SKM-1 treated with dmso at 0.1 percent for 144 hours (cell line): Measurements from ENCODE around the gene SMIM35.

Experiments used
- DNase-seq: peaks from one replicate; lab custom pipeline; 2025; ENCODE audit not compliant: unreplicated experiment; lab: John Stamatoyannopoulos, UW

Gene SMIM35

DNA sequence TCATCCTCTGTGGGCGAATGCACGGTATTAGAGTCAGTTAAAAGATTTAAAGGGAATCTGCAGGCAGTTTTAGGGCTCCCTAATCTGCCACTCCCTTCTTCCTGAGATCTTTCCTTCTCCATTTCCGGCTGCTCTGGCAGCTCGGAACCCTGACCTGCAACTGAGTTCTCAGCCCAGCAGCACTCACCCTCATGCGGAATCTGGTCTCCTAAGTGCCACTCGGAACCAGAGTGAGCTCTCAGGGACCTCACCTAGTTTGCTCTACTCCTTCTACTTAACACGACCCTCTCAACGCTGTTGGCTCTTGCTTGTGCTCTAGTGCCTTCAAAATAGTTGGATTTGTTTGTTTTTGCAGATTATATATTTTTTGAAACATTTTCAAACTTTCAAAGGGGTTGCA is 119.9 kb downstream of the SMIM35 start:
- no peak for DNase-seq

DNA sequence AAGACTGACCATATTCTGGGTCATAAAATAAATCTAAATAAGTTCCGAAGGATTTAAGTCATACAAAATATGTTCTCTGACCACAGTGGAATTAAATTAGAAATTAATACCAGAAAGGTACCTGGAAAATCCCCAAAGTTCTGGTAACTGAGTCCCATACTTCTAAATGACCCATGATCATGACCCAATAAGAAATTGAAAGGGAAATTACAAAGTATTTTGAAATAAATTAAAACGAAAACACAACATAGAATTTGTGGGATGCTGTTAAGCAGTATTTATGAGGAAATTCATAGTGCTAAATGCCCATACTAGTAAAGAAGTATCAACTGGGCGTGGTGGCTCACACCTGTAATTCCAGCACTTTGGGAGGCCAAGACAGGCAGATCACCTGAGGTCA is 123.9 kb downstream of the SMIM35 start:
- DNase-seq = no peak

DNA sequence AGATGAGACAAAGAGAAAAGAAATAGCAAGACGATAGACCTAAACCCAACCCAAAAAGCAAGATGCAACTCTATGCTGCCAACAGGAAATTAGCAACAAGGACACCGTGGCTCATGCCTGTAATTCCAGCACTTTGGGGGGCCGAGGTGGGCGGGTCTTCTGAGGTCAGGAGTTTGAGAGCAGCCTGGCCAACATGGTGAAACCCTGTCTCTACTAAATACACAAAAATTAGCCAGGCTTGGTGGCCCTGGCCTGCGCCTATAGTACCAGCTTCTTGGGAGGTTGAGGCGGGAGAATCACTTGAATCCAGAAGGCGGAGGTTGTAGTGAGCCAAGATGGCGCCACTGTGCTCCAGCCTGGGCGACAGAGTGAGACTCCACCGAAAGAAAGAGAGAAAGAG is 124.9 kb downstream of the SMIM35 start:
- DNase-seq = no peak

DNA sequence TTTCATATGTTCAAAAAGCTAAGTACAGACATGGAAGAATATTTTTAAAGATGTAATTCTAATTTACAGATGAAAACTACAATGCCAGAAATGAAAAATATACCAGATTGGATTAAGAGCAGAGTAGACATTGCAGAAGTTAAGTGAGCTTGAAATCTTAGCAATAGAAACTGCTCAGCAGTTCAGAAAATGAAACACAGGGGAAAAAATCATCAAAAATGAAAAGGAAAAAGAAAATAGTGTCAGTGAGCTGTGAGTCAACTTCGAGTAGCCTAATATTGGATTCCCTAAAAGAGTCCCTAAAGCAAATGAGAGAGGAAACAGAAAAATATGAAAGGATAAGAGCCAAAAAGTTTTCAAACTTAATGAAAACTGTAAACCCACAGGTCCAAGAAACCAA is 126.4 kb downstream of the SMIM35 start:
- no peak for DNase-seq

DNA sequence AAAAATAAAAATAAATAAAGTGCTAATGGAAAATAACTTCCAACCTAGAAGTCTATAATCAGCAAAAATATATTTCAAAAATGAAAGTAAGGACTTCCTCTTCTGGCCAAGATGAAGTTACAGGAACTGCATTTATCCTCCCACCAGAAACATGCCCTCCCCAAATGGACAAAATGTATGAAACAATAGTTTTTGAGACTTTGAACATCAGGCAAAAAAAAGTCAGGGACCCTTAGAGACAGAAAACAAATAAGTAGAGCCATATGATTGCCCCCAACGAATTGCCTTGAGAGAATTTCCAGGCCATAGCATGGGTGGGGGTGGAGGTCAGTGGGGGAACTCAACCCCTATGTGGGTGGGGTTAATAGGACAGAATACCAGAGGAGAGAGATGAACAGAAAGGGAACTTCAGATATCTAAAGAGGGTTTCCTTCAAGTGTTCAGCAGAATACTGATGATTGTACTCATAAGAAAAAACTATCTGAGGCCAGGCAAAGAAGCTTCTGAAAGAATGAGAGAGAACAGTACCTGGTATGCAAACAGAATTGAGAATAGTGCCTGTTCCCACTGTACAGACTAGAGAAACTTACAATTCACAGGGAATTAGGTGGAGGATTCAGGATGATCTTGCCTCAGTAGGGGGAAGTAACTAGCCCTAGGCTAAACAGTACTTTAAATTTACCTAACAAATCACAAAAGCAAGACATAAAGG is 127.2 kb downstream of the SMIM35 start:
- peak; percentile 38 for DNase-seq

DNA sequence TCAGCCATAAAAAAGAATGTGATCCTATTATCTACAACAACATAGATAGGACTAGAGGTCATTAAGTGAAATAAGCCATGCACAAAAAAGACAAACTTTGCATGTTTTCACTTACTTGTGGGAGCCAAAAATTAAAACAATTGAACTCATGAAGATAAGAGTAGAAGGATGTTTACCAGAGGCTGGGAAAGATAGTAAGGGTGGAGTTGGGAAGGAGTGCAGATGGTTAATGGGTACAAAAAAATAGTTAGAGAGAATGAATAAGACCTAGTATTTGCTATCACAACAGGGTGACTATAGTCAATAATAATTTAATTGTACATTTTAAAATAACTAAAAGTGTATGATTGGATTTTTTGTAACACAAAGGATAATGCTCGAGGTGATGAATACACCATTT is 127.8 kb downstream of the SMIM35 start:
- no peak for DNase-seq
